Measurements from ENCODE around the gene AATK. TPM values are rescaled to one million over a fixed set of nuclear protein-coding genes. Genes with fewer than 3 reads are reported as not detected.

AATK gene
- total and polyA plus RNA-seq, 2 of the 13 experiments (the other 11 are each of a cell fraction or from before 2014, with no cell fraction given) = 2.9 to 8.4 TPM

- TF ChIP-seq NPAS2 (CRISPR knock-in tag; IDR thresholded peaks at IDR 0.05; ENCODE audit: borderline replicate concordance) (no peak), FOSL2 (CRISPR knock-in tag; IDR thresholded peaks at IDR 0.05) (0 out of 2 replicates have a peak, but pooled peaks have one; percentile 5), TARDBP (CRISPR knock-in tag; IDR thresholded peaks at IDR 0.05) (no peak), ZBTB1 (CRISPR knock-in tag; IDR thresholded peaks at IDR 0.05; ENCODE audit: borderline replicate concordance) (no peak), ZNF564 (CRISPR knock-in tag; IDR thresholded peaks at IDR 0.05) (no peak), RFX5 (IDR thresholded peaks at IDR 0.05; ENCODE audit: low read depth, low read length) (0 out of 2 replicates have a peak, but pooled peaks have one; percentile 2), SRSF1 (optimal IDR thresholded peaks at IDR 0.05; ENCODE audit: low read depth, low read length) (peak; percentile 18), PRDM10 (CRISPR knock-in tag; IDR thresholded peaks at IDR 0.05; ENCODE audit: low read depth) (no peak; the same call in 1 of the 2 replicates), NKX3-1 (CRISPR knock-in tag; IDR thresholded peaks at IDR 0.05) (no peak), CERS6 (CRISPR knock-in tag; IDR thresholded peaks at IDR 0.05) (no peak), ZNF329 (CRISPR knock-in tag; IDR thresholded peaks at IDR 0.05; ENCODE audit: low read depth) (no peak), RBM22 (optimal IDR thresholded peaks at IDR 0.05; ENCODE audit: low read length) (no peak), REPIN1 (CRISPR knock-in tag; IDR thresholded peaks at IDR 0.05; ENCODE audit: borderline replicate concordance, low read depth) (no peak), REL (CRISPR knock-in tag; conservative IDR thresholded peaks at IDR 0.05) (no peak), SNRNP70 (IDR thresholded peaks at IDR 0.05; ENCODE audit: low read depth, low read length) (no peak), SOX5 (CRISPR knock-in tag; IDR thresholded peaks at IDR 0.05; ENCODE audit: borderline replicate concordance) (no peak), ZSCAN25 (CRISPR knock-in tag; IDR thresholded peaks at IDR 0.05) (no peak), HNF1A (IDR thresholded peaks at IDR 0.05; ENCODE audit: low read depth) (no peak), HNF1A (CRISPR knock-in tag; IDR thresholded peaks at IDR 0.05; ENCODE audit: borderline replicate concordance) (0 out of 2 replicates have a peak, but pooled peaks have one; percentile 45), SRF (IDR thresholded peaks at IDR 0.05; ENCODE audit: low read depth, low read length) (no peak), ZNF576 (CRISPR knock-in tag; IDR thresholded peaks at IDR 0.05) (no peak)
Measured at GRCh38 chr17:81164371-81165245, 1.4 kb downstream of the AATK start (continued).

Measured in HepG2 (cell line).